Panc1 (cell line): ENCODE data around the gene NTNG2. TPM values are rescaled to one million over a fixed set of nuclear protein-coding genes. Genes with fewer than 3 reads are reported as not detected.

ENCODE experiments used
- ATAC-seq: fragments of 200-7000 bp; cut with Tn5 transposase; 2 replicates; pipeline ENCODE4 v1.9.1; 2020; ENCODE audit warnings: mild to moderate bottlenecking, moderate library complexity
- BruUV-seq: library from RNA; stranded (reverse); fragments of 400-500 nt; replicated peaks from 2 replicates; lab custom pipeline; 2021; lab: Mats Ljungman, UMichigan
- CTCF ChIA-PET: fragments of 300-600 bp; sonication (Branson Sonifier 250); formaldehyde crosslinking; loops from one replicate; lab custom pipeline; 2022; ENCODE audit warnings: antibody characterized with exemption; lab: Charles Lee
- POLR2A ChIA-PET: fragments of 300-600 bp; sonication (Branson Sonifier 250); formaldehyde crosslinking; loops from one replicate; lab custom pipeline; 2022; ENCODE audit warnings: antibody characterized with exemption; lab: Charles Lee
- DNase-seq: peaks from one replicate; pipeline ENCODE4 v3.0.0-alpha.2; 2010; ENCODE audit warnings: low read depth, low spot score
- H3K27ac ChIP-seq: 2 replicates; pipeline ENCODE4 v1.5.1; 2011; ENCODE audit warnings: mild to moderate bottlenecking, low read length, inconsistent platforms
- H3K27me3 ChIP-seq: fragments of 200-500 bp; sonication (Bioruptor generic); 2 replicates; pipeline ENCODE4 v1.6.0; 2014; ENCODE audit warnings: low read length, inconsistent platforms; ENCODE audit not compliant: control insufficient read depth, insufficient read depth
- H3K36me3 ChIP-seq: fragments of 200-500 bp; sonication (Bioruptor generic); 2 replicates; pipeline ENCODE4 v1.5.1; 2014; ENCODE audit warnings: inconsistent platforms, mild to moderate bottlenecking, low read length, moderate library complexity; ENCODE audit not compliant: control insufficient read depth, insufficient read depth
- H3K4me1 ChIP-seq: 2 replicates; pipeline ENCODE4 v1.5.1; 2011; ENCODE audit warnings: inconsistent platforms, mild to moderate bottlenecking, low read length, moderate library complexity; ENCODE audit not compliant: control insufficient read depth, insufficient read depth
- H3K4me3 ChIP-seq, 2 experiments: 2 replicates each; pipeline ENCODE4 v1.5.1; 2011 to 2012; ENCODE audit warnings: low read depth in 2 of 2, low read length in 2 of 2, mild to moderate bottlenecking in 2 of 2, inconsistent platforms in 1 of 2, moderate library complexity in 1 of 2
- H3K9me3 ChIP-seq: fragments of 200-500 bp; sonication (Bioruptor generic); 2 replicates; pipeline ENCODE4 v1.5.1; 2014; ENCODE audit warnings: low read depth, mild to moderate bottlenecking, inconsistent platforms, low read length, moderate library complexity; ENCODE audit not compliant: control insufficient read depth, insufficient read depth
- CTCF ChIP-seq: fragments of 450-650 bp; IDR thresholded peaks from 2 replicates; pipeline ENCODE4 v1.5.1; 2017; ENCODE audit warnings: mild to moderate bottlenecking
- POLR2AphosphoS5 ChIP-seq: IDR thresholded peaks from 2 replicates; pipeline ENCODE4 v1.6.1; 2012; ENCODE audit warnings: mild to moderate bottlenecking, low read depth, low read length, moderate library complexity
- REST ChIP-seq, 2 experiments: IDR thresholded peaks; 2 replicates each; pipeline ENCODE4 v1.6.1; 2011 to 2012; ENCODE audit warnings: low read depth in 2 of 2, control low read depth in 1 of 2, low read length in 1 of 2, mild to moderate bottlenecking in 1 of 2, moderate library complexity in 1 of 2; ENCODE audit not compliant: insufficient read depth in 1 of 2
- SIN3A ChIP-seq: IDR thresholded peaks from 2 replicates; pipeline ENCODE4 v1.6.1; 2012; ENCODE audit warnings: low read depth, mild to moderate bottlenecking, low read length, moderate library complexity, borderline replicate concordance; ENCODE audit not compliant: insufficient read depth
- TCF7L2 ChIP-seq: IDR thresholded peaks from 2 replicates; pipeline ENCODE4 v1.6.1; 2011; ENCODE audit warnings: mild to moderate bottlenecking, low read depth, low read length, inconsistent platforms
- in situ Hi-C: cut with HindIII; loops from 2 replicates; pipeline ENCODE4 v1.10.0; 2016; ENCODE audit warnings: low sequenced_read_pairs, low pct_unique_long_range_greater_than_20kb
- intact Hi-C: fragments of 100-400 bp; cut with micrococcal nuclease; formaldehyde crosslinking; loops from one replicate; pipeline ENCODE4 v1.10.0; 2022; ENCODE audit not compliant: unreplicated experiment
- total RNA-seq: library from RNA; stranded (reverse); gene quantifications from one replicate; pipeline ENCODE4 v1.2.1, GENCODE V29; 2021; ENCODE audit not compliant: unreplicated experiment

Gene NTNG2
- total RNA-seq, 1 experiment from 2014 or later, result 5.1 TPM

DNA sequence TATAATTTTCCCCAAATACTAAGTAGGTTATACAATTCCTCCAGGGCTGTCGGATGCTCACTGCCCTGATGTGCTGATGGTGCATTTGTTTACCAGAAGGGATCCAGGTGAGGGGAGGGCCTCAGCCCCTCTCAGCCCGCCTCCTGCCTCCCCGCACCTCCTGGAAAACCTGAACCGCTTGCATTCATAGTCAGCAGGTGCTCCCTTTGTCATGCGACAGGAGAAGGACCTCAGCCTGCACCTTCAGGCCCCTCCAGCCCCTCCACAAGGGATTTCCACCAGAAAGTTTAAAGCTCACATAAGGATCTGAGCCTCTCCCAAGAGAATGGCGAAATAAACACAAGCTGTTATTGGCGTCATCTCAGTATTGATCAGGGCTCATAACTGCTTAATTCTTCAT is 36.5 kb upstream of the NTNG2 start:
- TF ChIP-seq CTCF, result no peak
- no peak for TF ChIP-seq REST (IDR thresholded peaks at IDR 0.05; ENCODE audit: insufficient read depth in 1 of 2, low read depth in 2 of 2, low read length in 1 of 2)
- no peak for TF ChIP-seq POLR2AphosphoS5
- no peak for DNase-seq
- no peaks in the 10 kb centered on the region for H3K36me3 ChIP-seq
- in situ Hi-C loops, result no loop called here
- H3K27ac ChIP-seq, result no peak overlapping the region
- ChIA-PET POLR2A (interaction anchor here (0.6 kb wide), 1 partner anchor 1780 kb away, joined by 5 read pairs; no protein-coding TSS in a partner anchor), CTCF (no interaction called here)
- intact Hi-C loops, result no loop called here
- no peak for ATAC-seq
- H3K4me3 ChIP-seq, result no peak overlapping the region
- H3K9me3 ChIP-seq, result no peaks in the 10 kb centered on the region
- no TSS peak for BruUV-seq
- H3K27me3 ChIP-seq, result peaks cover 2% of the 10 kb centered on the region
- H3K4me1 ChIP-seq, result no peaks in the 10 kb centered on the region

GRCh38 chr9:132125944-132126679 is 35.7 kb upstream of the NTNG2 start:
- no peak for DNase-seq
- ChIA-PET CTCF (no interaction called here), POLR2A (no interaction called here)
- H3K36me3 ChIP-seq, result no peaks in the 10 kb centered on the region
- H3K9me3 ChIP-seq, result no peaks in the 10 kb centered on the region
- H3K4me3 ChIP-seq, result no peak overlapping the region
- in situ Hi-C loops (no loop called here), intact Hi-C loops (no loop called here)
- TF ChIP-seq POLR2AphosphoS5 (no peak), CTCF (no peak), SIN3A (no peak), TCF7L2 (no peak), REST (IDR thresholded peaks at IDR 0.05; ENCODE audit: insufficient read depth in 1 of 2, low read depth in 2 of 2, low read length in 1 of 2) (no peak)
- H3K27me3 ChIP-seq, result peaks cover 2% of the 10 kb centered on the region
- BruUV-seq, result no TSS peak
- no peak for ATAC-seq
- H3K27ac ChIP-seq, result no peak overlapping the region
- no peaks in the 10 kb centered on the region for H3K4me1 ChIP-seq
